GM19238 (cell line): ENCODE results near the gene SSTR4.

Source experiments
- DNase-seq: peaks from one replicate; pipeline ENCODE4 v3.0.0; 2011; ENCODE audit warnings: low spot score; ENCODE audit not compliant: insufficient read length

SSTR4 gene

GRCh38 chr20:23086931-23087411 is 51.9 kb downstream of the SSTR4 start:
- DNase-seq, result no peak

GRCh38 chr20:23087587-23088251 is 52.6 kb downstream of the SSTR4 start:
- DNase-seq, result no peak
